LNCAP (cell line): Measurements from ENCODE around the gene CYB5D1.

Experiments used
- TF ChIP-seq, protein P1 (sequence below): fragments of 450-650 bp; IDR thresholded peaks from 2 replicates; pipeline ENCODE4 v1.5.1; 2017; ENCODE audit warnings: mild to moderate bottlenecking

CYB5D1 gene

DNA sequence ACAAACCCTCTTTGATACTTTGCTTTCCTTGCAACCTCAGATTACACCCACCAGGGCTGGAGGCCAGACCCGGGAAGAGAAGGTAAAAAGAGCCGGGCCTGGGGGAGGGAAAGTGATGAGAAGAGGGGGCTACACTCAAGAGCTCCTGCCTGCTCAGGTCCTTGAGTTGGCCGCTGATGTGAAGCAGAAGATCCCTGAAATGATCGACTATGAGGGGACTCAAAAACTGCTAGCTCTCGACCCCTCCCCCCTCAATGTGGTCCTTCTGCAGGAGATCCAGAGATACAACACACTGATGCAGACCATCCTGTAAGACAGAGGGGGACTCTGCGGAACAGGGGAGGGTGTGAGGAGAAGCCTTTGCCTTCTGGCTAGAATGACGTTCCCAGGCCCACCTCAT, 26.6 kb upstream of the CYB5D1 start:
- TF ChIP-seq, protein P1, sequence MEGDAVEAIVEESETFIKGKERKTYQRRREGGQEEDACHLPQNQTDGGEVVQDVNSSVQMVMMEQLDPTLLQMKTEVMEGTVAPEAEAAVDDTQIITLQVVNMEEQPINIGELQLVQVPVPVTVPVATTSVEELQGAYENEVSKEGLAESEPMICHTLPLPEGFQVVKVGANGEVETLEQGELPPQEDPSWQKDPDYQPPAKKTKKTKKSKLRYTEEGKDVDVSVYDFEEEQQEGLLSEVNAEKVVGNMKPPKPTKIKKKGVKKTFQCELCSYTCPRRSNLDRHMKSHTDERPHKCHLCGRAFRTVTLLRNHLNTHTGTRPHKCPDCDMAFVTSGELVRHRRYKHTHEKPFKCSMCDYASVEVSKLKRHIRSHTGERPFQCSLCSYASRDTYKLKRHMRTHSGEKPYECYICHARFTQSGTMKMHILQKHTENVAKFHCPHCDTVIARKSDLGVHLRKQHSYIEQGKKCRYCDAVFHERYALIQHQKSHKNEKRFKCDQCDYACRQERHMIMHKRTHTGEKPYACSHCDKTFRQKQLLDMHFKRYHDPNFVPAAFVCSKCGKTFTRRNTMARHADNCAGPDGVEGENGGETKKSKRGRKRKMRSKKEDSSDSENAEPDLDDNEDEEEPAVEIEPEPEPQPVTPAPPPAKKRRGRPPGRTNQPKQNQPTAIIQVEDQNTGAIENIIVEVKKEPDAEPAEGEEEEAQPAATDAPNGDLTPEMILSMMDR: no peak

GRCh38 chr17:7832431-7832830, 25.4 kb upstream of the CYB5D1 start:
- TF ChIP-seq, protein P1: no peak

GRCh38 chr17:7833011-7833794, 24.6 kb upstream of the CYB5D1 start:
- TF ChIP-seq, protein P1: no peak

DNA sequence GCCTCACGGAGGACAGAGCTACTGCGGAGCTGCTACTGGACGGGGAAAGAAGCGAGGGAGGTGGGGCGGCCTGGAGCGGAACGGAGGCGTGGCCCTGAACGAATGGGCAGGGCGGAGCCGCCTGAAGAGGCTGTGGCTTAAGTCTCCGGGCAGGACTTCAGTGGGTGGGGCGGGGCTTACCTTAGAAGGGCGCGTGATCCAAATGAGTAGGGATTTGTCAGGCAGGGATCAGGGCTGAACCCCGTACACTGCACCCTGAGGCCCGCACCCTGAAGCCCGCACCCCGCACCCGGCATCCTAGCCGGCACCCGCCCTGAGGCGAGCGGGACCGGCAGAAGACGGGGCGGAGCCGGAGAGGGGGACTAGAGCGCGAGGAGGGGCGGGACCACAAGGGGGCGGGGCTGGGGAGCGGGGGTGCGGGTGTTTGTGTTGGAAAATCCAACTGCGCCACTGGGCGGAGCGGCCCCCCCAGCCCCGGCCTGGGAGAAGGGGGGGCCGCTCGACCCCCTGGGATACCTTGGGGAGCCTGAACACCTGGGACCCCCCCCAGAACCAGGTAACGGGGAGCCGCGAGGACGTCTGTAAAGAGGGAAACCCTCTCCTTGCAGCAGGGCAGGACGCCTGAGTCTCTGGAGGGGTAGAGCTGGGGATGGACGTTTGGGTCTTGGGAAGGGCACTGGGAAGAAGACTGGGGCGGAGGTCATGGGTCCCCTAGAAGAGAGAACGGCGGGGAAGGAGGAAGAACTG, 23.8 kb upstream of the CYB5D1 start, which contains the start of gene KDM6B:
KDM6B (plus strand) TSS at position 423 of the 747 bp plus-strand sequence. CDS start 11,338 bp downstream, outside the sequence.
- TF ChIP-seq, protein P1: no peak

GRCh38 chr17:7834542-7834956, 23.3 kb upstream of the CYB5D1 start:
- TF ChIP-seq, protein P1: no peak

DNA sequence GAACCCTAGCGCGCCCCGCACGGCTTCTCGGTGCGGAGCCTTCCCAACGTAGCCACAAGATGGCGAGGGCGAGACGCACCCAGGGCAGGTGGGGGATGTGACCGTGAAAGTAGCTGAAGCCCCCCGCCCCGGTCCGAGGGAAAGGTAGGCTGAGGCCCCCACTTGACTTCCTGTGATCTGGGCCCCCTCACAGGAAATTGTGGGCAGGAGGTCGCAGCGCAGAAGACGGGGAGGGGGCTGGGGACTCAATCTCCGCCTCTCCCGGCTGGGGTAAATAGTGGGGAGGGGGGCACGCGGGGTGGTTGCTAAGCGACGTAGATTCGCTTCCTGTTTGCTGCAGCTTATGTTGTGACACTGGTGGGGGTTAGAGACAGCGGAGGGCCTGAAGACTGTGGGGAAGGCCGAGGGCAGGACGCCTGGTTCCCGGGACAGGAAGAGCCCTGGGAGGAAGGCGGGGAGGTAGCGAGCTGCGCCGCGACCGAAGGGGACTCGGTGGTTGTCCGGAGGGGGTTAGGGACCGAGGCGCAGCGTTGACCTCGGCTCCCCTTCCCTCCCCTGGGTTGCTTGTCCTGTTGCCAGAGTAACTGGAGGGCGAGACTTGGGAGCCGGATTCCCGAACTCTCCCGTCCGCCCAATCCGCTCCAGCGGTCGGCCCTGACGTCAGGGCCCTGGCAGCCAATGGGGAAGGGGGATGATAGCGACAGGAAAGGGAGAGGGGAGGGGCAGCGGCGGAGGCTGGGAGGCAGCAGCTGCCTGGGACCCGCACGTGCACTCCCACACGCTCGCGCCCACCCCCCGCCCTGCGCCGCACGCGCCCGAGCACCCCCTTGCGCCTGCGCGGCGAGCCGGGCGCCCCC, 22.6 kb upstream of the CYB5D1 start:
- TF ChIP-seq, protein P1: peak; percentile 86
